GM23338 (cell line): ENCODE results near the gene KRTAP10-9. TPM values are rescaled to one million over a fixed set of nuclear protein-coding genes. Genes with fewer than 3 reads are reported as not detected.

ENCODE experiments used
- ATAC-seq: fragments of 200-7000 bp; cut with Tn5 transposase; 3 replicates; pipeline ENCODE4 v1.9.1; 2020
- DNase-seq: peaks from one replicate; pipeline ENCODE4 v3.0.0-alpha.2; 2015; ENCODE audit warnings: low spot score
- H2AFZ ChIP-seq: fragments of 200-600 bp; sonication (generic); 2 replicates; pipeline ENCODE4 v1.8.0; 2016; ENCODE audit warnings: antibody characterized with exemption, mild to moderate bottlenecking, moderate library complexity
- H3F3A ChIP-seq: fragments of 200-600 bp; sonication (generic); replicated peaks from 2 replicates; pipeline ENCODE4 v1.8.0; 2017; ENCODE audit warnings: antibody characterized with exemption, mixed run types, low read depth
- H3K27ac ChIP-seq: fragments of 200-600 bp; sonication (generic); 2 replicates; pipeline ENCODE4 v1.6.1; 2016; ENCODE audit warnings: low read depth
- H3K27me3 ChIP-seq: fragments of 200-600 bp; sonication (generic); 2 replicates; pipeline ENCODE4 v1.8.0; 2016; ENCODE audit warnings: mild to moderate bottlenecking, mixed run types, moderate library complexity; ENCODE audit not compliant: insufficient read depth
- H3K36me3 ChIP-seq: fragments of 200-600 bp; sonication (generic); 2 replicates; pipeline ENCODE4 v1.8.0; 2016; ENCODE audit warnings: mild to moderate bottlenecking; ENCODE audit not compliant: insufficient read depth
- H3K4me1 ChIP-seq: fragments of 200-600 bp; sonication (generic); 2 replicates; pipeline ENCODE4 v1.8.0; 2016; ENCODE audit warnings: mild to moderate bottlenecking, moderate library complexity; ENCODE audit not compliant: insufficient read depth
- H3K4me2 ChIP-seq: fragments of 200-600 bp; sonication (generic); 2 replicates; pipeline ENCODE4 v1.7.1; 2017; ENCODE audit warnings: mixed run types
- H3K4me3 ChIP-seq: fragments of 200-600 bp; sonication (generic); 2 replicates; pipeline ENCODE4 v1.6.1; 2016; ENCODE audit warnings: mixed run types
- H3K79me2 ChIP-seq: fragments of 200-600 bp; sonication (generic); replicated peaks from 2 replicates; pipeline ENCODE4 v1.8.0; 2017; ENCODE audit warnings: mild to moderate bottlenecking; ENCODE audit not compliant: insufficient read depth
- H3K9me2 ChIP-seq: fragments of 200-600 bp; sonication (generic); 2 replicates; pipeline ENCODE4 v1.8.0; 2017; ENCODE audit not compliant: insufficient read depth
- H4K20me1 ChIP-seq: fragments of 200-600 bp; sonication (generic); replicated peaks from 2 replicates; pipeline ENCODE4 v1.8.0; 2017; ENCODE audit warnings: mild to moderate bottlenecking; ENCODE audit not compliant: insufficient read depth
- H3K27ac Mint-ChIP-seq: 2 replicates; pipeline ENCODE4 v1.8.0; 2020; ENCODE audit warnings: inconsistent platforms, mild to moderate bottlenecking, moderate library complexity, mixed read lengths
- H3K27me3 Mint-ChIP-seq: 3 replicates; pipeline ENCODE4 v1.8.0; 2022; ENCODE audit warnings: low read depth, mild to moderate bottlenecking, moderate library complexity, mixed read lengths, inconsistent platforms; ENCODE audit not compliant: insufficient read depth, poor library complexity
- H3K36me3 Mint-ChIP-seq: 3 replicates; pipeline ENCODE4 v1.8.0; 2021; ENCODE audit warnings: low read depth, mild to moderate bottlenecking, inconsistent platforms, moderate library complexity, mixed read lengths
- H3K4me1 Mint-ChIP-seq: 3 replicates; pipeline ENCODE4 v1.8.0; 2020; ENCODE audit warnings: mild to moderate bottlenecking, inconsistent platforms, mixed read lengths
- H3K4me3 Mint-ChIP-seq: 3 replicates; pipeline ENCODE4 v1.8.0; 2021; ENCODE audit warnings: moderate library complexity, mild to moderate bottlenecking, inconsistent platforms, mixed read lengths
- H3K9me3 Mint-ChIP-seq: 3 replicates; pipeline ENCODE4 v1.8.0; 2020; ENCODE audit warnings: moderate library complexity, mild to moderate bottlenecking, inconsistent platforms, mixed read lengths
- CREB1 ChIP-seq: fragments of 250-450 bp; sonication (Bioruptor Pico); IDR thresholded peaks from 2 replicates; pipeline ENCODE4 v1.5.0; 2020; ENCODE audit warnings: low read depth, mild to moderate bottlenecking, moderate library complexity
- EZH2 ChIP-seq: fragments of 200-600 bp; sonication (generic); IDR thresholded peaks from one replicate; pipeline ENCODE4 v1.8.0; 2017; ENCODE audit warnings: antibody characterized with exemption, mild to moderate bottlenecking, low read depth; ENCODE audit not compliant: unreplicated experiment
- EZH2phosphoT487 ChIP-seq: fragments of 200-600 bp; sonication (generic); IDR thresholded peaks from one replicate; pipeline ENCODE4 v1.8.1; 2018; ENCODE audit warnings: antibody characterized with exemption; ENCODE audit not compliant: unreplicated experiment
- JUNB ChIP-seq: IDR thresholded peaks from one replicate; pipeline ENCODE4 v1.6.1; 2016; ENCODE audit warnings: antibody characterized with exemption; ENCODE audit not compliant: unreplicated experiment
- NANOG ChIP-seq: IDR thresholded peaks from 2 replicates; pipeline ENCODE4 v1.6.1; 2016; ENCODE audit warnings: antibody characterized with exemption, borderline replicate concordance
- POLR2AphosphoS5 ChIP-seq: IDR thresholded peaks from 2 replicates; pipeline ENCODE4 v1.6.1; 2016; ENCODE audit warnings: antibody characterized with exemption, low read depth
- STAT1 ChIP-seq: IDR thresholded peaks from one replicate; pipeline ENCODE4 v1.6.1; 2016; ENCODE audit warnings: antibody characterized with exemption; ENCODE audit not compliant: unreplicated experiment
- ZNF114 ChIP-seq: fragments of 250-450 bp; sonication (Bioruptor Pico); IDR thresholded peaks from 2 replicates; pipeline ENCODE4 v1.5.0; 2020; ENCODE audit warnings: mild to moderate bottlenecking, moderate library complexity
- ZNF331 ChIP-seq: fragments of 250-450 bp; sonication (Bioruptor Pico); IDR thresholded peaks from 2 replicates; pipeline ENCODE4 v1.5.0; 2020; ENCODE audit warnings: low read depth, mild to moderate bottlenecking, moderate library complexity
- polyA plus RNA-seq: library from polyadenylated mRNA; unstranded; fragments of >200 nt; fragmentation: Nextera tagmentation; extraction: Ambion mirVana; gene quantifications from 2 replicates; pipeline ENCODE4 v1.2.1, GENCODE V29; 2016
- total RNA-seq: library from RNA; depleted of rRNA; stranded (reverse); fragments of >200 nt; shearing (Covaris generic); gene quantifications from 2 replicates; pipeline ENCODE4 v1.2.3, GENCODE V29; 2014
- TF ChIP-seq, protein P1 (sequence below): IDR thresholded peaks from 2 replicates; pipeline ENCODE4 v1.6.1; 2016; ENCODE audit warnings: antibody characterized with exemption
- TF ChIP-seq, protein P2 (sequence below): IDR thresholded peaks from one replicate; pipeline ENCODE4 v1.6.1; 2018; ENCODE audit warnings: antibody characterized with exemption; ENCODE audit not compliant: unreplicated experiment
- TF ChIP-seq, protein P3 (sequence below), 2 experiments: fragments of 200-600 bp in 1 of 2; sonication (generic) in 1 of 2; conservative IDR thresholded peaks; 2 replicates each; pipeline versions ENCODE4 v1.5.1 to v1.6.1; 2016 to 2017; ENCODE audit warnings: antibody characterized with exemption in 2 of 2, low read depth in 2 of 2, mild to moderate bottlenecking in 2 of 2, moderate library complexity in 1 of 2
- TF ChIP-seq, protein P4 (sequence below): fragments of 250-450 bp; sonication (Bioruptor Pico); IDR thresholded peaks from 2 replicates; pipeline ENCODE4 v1.5.0; 2020; ENCODE audit warnings: mild to moderate bottlenecking, moderate library complexity

The KRTAP10-9 gene
- total and polyA plus RNA-seq, 2 experiments from 2014 or later, result not detected

DNA sequence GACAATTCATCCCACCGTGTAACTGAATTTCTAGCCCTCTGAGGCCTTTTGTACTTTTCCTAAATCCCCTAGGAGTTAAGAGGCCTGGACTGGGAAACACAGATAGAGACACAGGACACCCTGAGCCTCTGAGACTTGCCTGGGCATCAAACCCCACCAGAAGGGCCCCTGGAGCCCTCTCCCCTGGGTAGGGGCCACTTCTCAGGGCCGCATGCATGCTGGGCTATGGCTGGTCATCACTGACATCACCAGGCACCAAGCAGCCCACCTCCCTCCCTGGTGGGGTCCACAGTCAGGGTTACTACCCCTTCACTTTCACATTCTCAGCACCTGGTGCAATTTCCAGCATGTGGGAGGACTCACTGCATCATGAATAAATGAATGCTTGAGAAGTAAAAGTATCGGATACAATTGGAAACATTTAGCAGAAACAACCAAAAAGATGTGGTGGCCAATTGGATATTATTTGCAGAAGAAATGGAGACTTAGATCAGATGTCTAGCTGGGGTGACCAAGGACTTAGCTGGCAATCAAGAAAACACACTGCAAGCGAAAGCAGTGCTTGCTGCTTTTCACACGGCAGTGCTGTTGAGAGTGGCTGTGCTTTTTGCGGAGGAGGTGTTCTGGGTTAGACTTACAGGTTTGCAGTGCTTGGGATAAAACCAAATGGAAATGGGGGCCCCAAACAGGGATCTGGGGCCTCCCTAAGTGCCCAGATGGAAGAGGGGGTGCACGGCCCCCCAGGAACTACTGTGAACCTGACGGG, 27.4 kb upstream of the KRTAP10-9 start:
- Histone ChIP-seq H3K27me3 (no peaks in the 10 kb centered on the region), H3K36me3 (no peaks in the 10 kb centered on the region), H3K4me2 (no peak overlapping the region), H3K27ac (no peak overlapping the region; the same call in 1 of the 2 replicates), H3K4me3 (no peak overlapping the region), H4K20me1 (no peaks in the 10 kb centered on the region), H2AFZ (no peak overlapping the region; the same call in 1 of the 2 replicates), H3K79me2 (no peaks in the 10 kb centered on the region), H3K4me1 (peaks cover 7% of the 10 kb centered on the region; the same call in 1 of the 2 replicates), H3F3A (no peaks in the 10 kb centered on the region), H3K9me2 (no peaks in the 10 kb centered on the region)
- no peak for ATAC-seq
- H3K4me3 Mint-ChIP-seq, result no peak overlapping the region
- no peak for DNase-seq
- TF ChIP-seq ZNF114 (CRISPR knock-in tag) (no peak), ZNF331 (CRISPR knock-in tag) (no peak), EZH2phosphoT487 (no peak), STAT1 (no peak), CREB1 (CRISPR knock-in tag) (no peak), POLR2AphosphoS5 (no peak), EZH2 (no peak), NANOG (no peak), JUNB (no peak)
- TF ChIP-seq, protein P1, sequence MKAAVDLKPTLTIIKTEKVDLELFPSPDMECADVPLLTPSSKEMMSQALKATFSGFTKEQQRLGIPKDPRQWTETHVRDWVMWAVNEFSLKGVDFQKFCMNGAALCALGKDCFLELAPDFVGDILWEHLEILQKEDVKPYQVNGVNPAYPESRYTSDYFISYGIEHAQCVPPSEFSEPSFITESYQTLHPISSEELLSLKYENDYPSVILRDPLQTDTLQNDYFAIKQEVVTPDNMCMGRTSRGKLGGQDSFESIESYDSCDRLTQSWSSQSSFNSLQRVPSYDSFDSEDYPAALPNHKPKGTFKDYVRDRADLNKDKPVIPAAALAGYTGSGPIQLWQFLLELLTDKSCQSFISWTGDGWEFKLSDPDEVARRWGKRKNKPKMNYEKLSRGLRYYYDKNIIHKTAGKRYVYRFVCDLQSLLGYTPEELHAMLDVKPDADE, result no peak
- TF ChIP-seq, protein P2, sequence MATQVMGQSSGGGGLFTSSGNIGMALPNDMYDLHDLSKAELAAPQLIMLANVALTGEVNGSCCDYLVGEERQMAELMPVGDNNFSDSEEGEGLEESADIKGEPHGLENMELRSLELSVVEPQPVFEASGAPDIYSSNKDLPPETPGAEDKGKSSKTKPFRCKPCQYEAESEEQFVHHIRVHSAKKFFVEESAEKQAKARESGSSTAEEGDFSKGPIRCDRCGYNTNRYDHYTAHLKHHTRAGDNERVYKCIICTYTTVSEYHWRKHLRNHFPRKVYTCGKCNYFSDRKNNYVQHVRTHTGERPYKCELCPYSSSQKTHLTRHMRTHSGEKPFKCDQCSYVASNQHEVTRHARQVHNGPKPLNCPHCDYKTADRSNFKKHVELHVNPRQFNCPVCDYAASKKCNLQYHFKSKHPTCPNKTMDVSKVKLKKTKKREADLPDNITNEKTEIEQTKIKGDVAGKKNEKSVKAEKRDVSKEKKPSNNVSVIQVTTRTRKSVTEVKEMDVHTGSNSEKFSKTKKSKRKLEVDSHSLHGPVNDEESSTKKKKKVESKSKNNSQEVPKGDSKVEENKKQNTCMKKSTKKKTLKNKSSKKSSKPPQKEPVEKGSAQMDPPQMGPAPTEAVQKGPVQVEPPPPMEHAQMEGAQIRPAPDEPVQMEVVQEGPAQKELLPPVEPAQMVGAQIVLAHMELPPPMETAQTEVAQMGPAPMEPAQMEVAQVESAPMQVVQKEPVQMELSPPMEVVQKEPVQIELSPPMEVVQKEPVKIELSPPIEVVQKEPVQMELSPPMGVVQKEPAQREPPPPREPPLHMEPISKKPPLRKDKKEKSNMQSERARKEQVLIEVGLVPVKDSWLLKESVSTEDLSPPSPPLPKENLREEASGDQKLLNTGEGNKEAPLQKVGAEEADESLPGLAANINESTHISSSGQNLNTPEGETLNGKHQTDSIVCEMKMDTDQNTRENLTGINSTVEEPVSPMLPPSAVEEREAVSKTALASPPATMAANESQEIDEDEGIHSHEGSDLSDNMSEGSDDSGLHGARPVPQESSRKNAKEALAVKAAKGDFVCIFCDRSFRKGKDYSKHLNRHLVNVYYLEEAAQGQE, result no peak
- TF ChIP-seq, protein P3, sequence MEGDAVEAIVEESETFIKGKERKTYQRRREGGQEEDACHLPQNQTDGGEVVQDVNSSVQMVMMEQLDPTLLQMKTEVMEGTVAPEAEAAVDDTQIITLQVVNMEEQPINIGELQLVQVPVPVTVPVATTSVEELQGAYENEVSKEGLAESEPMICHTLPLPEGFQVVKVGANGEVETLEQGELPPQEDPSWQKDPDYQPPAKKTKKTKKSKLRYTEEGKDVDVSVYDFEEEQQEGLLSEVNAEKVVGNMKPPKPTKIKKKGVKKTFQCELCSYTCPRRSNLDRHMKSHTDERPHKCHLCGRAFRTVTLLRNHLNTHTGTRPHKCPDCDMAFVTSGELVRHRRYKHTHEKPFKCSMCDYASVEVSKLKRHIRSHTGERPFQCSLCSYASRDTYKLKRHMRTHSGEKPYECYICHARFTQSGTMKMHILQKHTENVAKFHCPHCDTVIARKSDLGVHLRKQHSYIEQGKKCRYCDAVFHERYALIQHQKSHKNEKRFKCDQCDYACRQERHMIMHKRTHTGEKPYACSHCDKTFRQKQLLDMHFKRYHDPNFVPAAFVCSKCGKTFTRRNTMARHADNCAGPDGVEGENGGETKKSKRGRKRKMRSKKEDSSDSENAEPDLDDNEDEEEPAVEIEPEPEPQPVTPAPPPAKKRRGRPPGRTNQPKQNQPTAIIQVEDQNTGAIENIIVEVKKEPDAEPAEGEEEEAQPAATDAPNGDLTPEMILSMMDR (conservative IDR thresholded peaks at IDR 0.05; ENCODE audit: low read depth in 2 of 2), result no peak
- TF ChIP-seq, protein P4, sequence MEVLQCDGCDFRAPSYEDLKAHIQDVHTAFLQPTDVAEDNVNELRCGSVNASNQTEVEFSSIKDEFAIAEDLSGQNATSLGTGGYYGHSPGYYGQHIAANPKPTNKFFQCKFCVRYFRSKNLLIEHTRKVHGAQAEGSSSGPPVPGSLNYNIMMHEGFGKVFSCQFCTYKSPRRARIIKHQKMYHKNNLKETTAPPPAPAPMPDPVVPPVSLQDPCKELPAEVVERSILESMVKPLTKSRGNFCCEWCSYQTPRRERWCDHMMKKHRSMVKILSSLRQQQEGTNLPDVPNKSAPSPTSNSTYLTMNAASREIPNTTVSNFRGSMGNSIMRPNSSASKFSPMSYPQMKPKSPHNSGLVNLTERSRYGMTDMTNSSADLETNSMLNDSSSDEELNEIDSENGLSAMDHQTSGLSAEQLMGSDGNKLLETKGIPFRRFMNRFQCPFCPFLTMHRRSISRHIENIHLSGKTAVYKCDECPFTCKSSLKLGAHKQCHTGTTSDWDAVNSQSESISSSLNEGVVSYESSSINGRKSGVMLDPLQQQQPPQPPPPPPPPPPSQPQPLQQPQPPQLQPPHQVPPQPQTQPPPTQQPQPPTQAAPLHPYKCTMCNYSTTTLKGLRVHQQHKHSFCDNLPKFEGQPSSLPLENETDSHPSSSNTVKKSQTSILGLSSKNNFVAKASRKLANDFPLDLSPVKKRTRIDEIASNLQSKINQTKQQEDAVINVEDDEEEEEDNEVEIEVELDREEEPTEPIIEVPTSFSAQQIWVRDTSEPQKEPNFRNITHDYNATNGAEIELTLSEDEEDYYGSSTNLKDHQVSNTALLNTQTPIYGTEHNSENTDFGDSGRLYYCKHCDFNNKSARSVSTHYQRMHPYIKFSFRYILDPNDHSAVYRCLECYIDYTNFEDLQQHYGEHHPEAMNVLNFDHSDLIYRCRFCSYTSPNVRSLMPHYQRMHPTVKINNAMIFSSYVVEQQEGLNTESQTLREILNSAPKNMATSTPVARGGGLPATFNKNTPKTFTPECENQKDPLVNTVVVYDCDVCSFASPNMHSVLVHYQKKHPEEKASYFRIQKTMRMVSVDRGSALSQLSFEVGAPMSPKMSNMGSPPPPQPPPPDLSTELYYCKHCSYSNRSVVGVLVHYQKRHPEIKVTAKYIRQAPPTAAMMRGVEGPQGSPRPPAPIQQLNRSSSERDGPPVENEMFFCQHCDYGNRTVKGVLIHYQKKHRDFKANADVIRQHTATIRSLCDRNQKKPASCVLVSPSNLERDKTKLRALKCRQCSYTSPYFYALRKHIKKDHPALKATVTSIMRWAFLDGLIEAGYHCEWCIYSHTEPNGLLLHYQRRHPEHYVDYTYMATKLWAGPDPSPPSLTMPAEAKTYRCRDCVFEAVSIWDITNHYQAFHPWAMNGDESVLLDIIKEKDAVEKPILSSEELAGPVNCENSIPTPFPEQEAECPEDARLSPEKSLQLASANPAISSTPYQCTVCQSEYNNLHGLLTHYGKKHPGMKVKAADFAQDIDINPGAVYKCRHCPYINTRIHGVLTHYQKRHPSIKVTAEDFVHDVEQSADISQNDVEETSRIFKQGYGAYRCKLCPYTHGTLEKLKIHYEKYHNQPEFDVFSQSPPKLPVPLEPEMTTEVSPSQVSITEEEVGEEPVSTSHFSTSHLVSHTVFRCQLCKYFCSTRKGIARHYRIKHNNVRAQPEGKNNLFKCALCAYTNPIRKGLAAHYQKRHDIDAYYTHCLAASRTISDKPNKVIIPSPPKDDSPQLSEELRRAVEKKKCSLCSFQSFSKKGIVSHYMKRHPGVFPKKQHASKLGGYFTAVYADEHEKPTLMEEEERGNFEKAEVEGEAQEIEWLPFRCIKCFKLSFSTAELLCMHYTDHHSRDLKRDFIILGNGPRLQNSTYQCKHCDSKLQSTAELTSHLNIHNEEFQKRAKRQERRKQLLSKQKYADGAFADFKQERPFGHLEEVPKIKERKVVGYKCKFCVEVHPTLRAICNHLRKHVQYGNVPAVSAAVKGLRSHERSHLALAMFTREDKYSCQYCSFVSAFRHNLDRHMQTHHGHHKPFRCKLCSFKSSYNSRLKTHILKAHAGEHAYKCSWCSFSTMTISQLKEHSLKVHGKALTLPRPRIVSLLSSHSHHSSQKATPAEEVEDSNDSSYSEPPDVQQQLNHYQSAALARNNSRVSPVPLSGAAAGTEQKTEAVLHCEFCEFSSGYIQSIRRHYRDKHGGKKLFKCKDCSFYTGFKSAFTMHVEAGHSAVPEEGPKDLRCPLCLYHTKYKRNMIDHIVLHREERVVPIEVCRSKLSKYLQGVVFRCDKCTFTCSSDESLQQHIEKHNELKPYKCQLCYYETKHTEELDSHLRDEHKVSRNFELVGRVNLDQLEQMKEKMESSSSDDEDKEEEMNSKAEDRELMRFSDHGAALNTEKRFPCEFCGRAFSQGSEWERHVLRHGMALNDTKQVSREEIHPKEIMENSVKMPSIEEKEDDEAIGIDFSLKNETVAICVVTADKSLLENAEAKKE (CRISPR knock-in tag), result no peak
- no peaks in the 10 kb centered on the region; the same call in 2 of the 3 replicates for H3K36me3 Mint-ChIP-seq
- peak overlapping the region; percentile 80; the same call in 1 of the 2 replicates for H3K27ac Mint-ChIP-seq
- H3K4me1 Mint-ChIP-seq, result peaks cover 23% of the 10 kb centered on the region
- peaks cover 11% of the 10 kb centered on the region for H3K27me3 Mint-ChIP-seq
- H3K9me3 Mint-ChIP-seq, result peaks cover 11% of the 10 kb centered on the region
